ENCODE data around the gene DNAH10. TPM values are rescaled to one million over a fixed set of nuclear protein-coding genes. Genes with fewer than 3 reads are reported as not detected.
A peak's percentile ranks its signal among the peaks of the same experiment; 100 is the strongest.

DNAH10 gene
- total RNA-seq, 1 experiment from 2014 or later = not detected

- no peaks in the 10 kb centered on the region for H4K20me1 ChIP-seq (ENCODE audit: insufficient read depth)
- H3K27ac ChIP-seq = no peak overlapping the region
- ChIA-PET POLR2A (ENCODE audit: unreplicated experiment) (no interaction called here), CTCF (interaction anchor here (0.5 kb wide), 1 partner anchor 1151 kb away, joined by 3 read pairs; no protein-coding TSS in a partner anchor)
- TSS peak; percentile 33 for BruUV-seq (replicated peaks)
- H3F3A ChIP-seq (ENCODE audit: insufficient read depth, low read depth) = no peaks in the 10 kb centered on the region; the same call in 1 of the 2 replicates
- peak in 1 of 2 experiments; percentile 4 for DNase-seq
- no peaks in the 10 kb centered on the region for H3K9me2 ChIP-seq (ENCODE audit: insufficient read depth)
- no peak overlapping the region; the same call in 1 of the 2 replicates for H2AFZ ChIP-seq
- intact Hi-C loops (cut with micrococcal nuclease; ENCODE audit: unreplicated experiment) = no loop called here
- H3K27me3 ChIP-seq (ENCODE audit: insufficient read depth, low read depth) = no peaks in the 10 kb centered on the region
- no peak for TF ChIP-seq CTCF (conservative IDR thresholded peaks at IDR 0.05)
- no peak for TF ChIP-seq EZH2 (IDR thresholded peaks at IDR 0.05; ENCODE audit: low read depth)
- H3K36me3 ChIP-seq (ENCODE audit: low read depth) = no peaks in the 10 kb centered on the region
- H3K4me2 ChIP-seq = peak overlapping the region; percentile 88
- H3K79me2 ChIP-seq (ENCODE audit: low read depth) = peaks cover 7% of the 10 kb centered on the region; the same call in 1 of the 2 replicates
- H3K9me3 ChIP-seq (ENCODE audit: insufficient read depth, low read depth) = no peaks in the 10 kb centered on the region
- peaks cover 9% of the 10 kb centered on the region for H3K4me1 ChIP-seq (replicated peaks; ENCODE audit: insufficient read depth)
- H3K4me3 ChIP-seq = peak overlapping the region; percentile 70
Observed at GRCh38 chr12:123713398-123713797, 48.7 kb upstream of the DNAH10 start.

DNA sequence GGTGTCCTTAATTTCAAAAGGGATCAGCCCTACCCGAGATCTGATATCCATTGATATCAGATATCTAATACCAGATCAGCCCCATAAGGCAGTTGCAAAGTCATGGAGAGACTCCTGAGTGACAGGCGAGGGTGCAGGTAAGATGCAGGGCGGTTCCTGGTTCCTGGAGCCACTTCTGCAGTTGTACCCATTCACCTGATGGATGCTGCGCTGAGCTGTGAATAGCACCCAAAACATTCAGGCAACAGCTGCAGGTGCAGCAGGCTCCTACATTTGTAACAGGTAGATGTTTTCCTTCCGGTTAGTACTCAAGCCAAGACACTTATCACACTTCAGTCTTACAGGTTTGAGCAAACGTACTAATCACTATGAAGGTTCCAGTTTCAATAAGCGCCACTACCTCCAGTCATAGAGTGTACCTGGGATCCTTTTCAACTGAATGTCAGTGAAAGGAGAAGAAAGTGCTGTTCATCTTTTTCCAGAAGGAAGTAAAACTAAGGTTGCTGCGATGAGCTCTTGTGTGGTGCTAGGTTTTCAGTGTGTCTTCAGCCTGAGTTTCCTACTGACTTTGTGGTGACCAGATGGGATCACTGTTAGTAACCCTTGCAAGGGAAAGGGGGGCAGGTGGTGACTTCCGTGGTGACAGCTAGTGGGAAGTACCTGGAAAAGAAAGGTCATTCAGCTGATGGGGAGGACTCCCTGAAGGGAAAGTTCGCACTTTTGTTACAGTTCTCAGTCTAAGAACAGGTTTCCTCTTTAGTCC is 48.1 kb upstream of the DNAH10 start:
- TF ChIP-seq CTCF (conservative IDR thresholded peaks at IDR 0.05) = no peak
- no peak for TF ChIP-seq EZH2 (IDR thresholded peaks at IDR 0.05; ENCODE audit: low read depth)
- intact Hi-C loops (cut with micrococcal nuclease; ENCODE audit: unreplicated experiment) = no loop called here
- Histone ChIP-seq H2AFZ (no peak overlapping the region), H3K9me3 (ENCODE audit: insufficient read depth, low read depth) (no peaks in the 10 kb centered on the region), H4K20me1 (ENCODE audit: insufficient read depth) (no peaks in the 10 kb centered on the region), H3K4me3 (peak overlapping the region; percentile 70; the same call in 1 of the 2 replicates), H3K4me2 (peak overlapping the region; percentile 88), H3F3A (ENCODE audit: insufficient read depth, low read depth) (no peaks in the 10 kb centered on the region; the same call in 1 of the 2 replicates), H3K27me3 (ENCODE audit: insufficient read depth, low read depth) (no peaks in the 10 kb centered on the region), H3K36me3 (ENCODE audit: low read depth) (no peaks in the 10 kb centered on the region), H3K79me2 (ENCODE audit: low read depth) (peaks cover 7% of the 10 kb centered on the region; the same call in 1 of the 2 replicates), H3K4me1 (replicated peaks; ENCODE audit: insufficient read depth) (peaks cover 9% of the 10 kb centered on the region), H3K9me2 (ENCODE audit: insufficient read depth) (no peaks in the 10 kb centered on the region), H3K27ac (no peak overlapping the region)
- ChIA-PET POLR2A (ENCODE audit: unreplicated experiment) (no interaction called here), CTCF (interaction anchor here (0.6 kb wide), 1 partner anchor 244 kb away, joined by 3 read pairs; no protein-coding TSS in a partner anchor)
- no peak for DNase-seq
- BruUV-seq (replicated peaks) = no TSS peak

DNA sequence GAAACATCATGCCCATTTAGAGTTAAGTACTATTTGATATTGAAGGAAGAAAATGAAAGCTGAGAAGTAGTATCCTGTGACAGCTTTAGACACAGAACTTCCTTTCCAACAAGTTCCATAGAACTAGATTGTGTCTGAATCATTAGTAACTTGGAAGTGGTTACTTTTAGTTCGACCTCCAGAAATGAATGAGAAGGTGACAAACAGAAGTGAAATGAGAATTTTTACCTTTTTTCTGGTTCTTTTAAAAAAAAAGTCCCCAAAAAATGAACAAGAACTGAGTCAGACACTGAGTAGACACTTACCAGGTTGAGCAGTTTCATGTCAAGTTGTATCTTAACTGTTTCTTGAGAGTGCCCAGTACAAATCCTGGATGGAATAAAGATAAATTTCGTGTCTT is 46.9 kb upstream of the DNAH10 start:
- H2AFZ ChIP-seq = no peak overlapping the region
- no peaks in the 10 kb centered on the region for H3K9me2 ChIP-seq (ENCODE audit: insufficient read depth)
- DNase-seq = no peak
- H3K9me3 ChIP-seq (ENCODE audit: insufficient read depth, low read depth) = no peaks in the 10 kb centered on the region
- CTCF ChIA-PET = no interaction called here
- H3K4me2 ChIP-seq = no peak overlapping the region
- POLR2A ChIA-PET (ENCODE audit: unreplicated experiment) = no interaction called here
- H3K27me3 ChIP-seq (ENCODE audit: insufficient read depth, low read depth) = no peaks in the 10 kb centered on the region
- no TSS peak for BruUV-seq (replicated peaks)
- H3K27ac ChIP-seq = no peak overlapping the region
- peaks cover 9% of the 10 kb centered on the region for H3K4me1 ChIP-seq (replicated peaks; ENCODE audit: insufficient read depth)
- no peak overlapping the region for H3K4me3 ChIP-seq
- no peaks in the 10 kb centered on the region for H3K36me3 ChIP-seq (ENCODE audit: low read depth)
- intact Hi-C loops (cut with micrococcal nuclease; ENCODE audit: unreplicated experiment) = no loop called here
- peaks cover 7% of the 10 kb centered on the region; the same call in 1 of the 2 replicates for H3K79me2 ChIP-seq (ENCODE audit: low read depth)
- no peak for TF ChIP-seq CTCF (conservative IDR thresholded peaks at IDR 0.05)
- TF ChIP-seq EZH2 (IDR thresholded peaks at IDR 0.05; ENCODE audit: low read depth) = no peak
- no peaks in the 10 kb centered on the region for H4K20me1 ChIP-seq (ENCODE audit: insufficient read depth)
- H3F3A ChIP-seq (ENCODE audit: insufficient read depth, low read depth) = no peaks in the 10 kb centered on the region; the same call in 1 of the 2 replicates
